ENCODE results near the gene USP2.

GRCh38 chr11:119322921-119323531 is 58.5 kb downstream of the USP2 start:
- TF ChIP-seq, protein P1, sequence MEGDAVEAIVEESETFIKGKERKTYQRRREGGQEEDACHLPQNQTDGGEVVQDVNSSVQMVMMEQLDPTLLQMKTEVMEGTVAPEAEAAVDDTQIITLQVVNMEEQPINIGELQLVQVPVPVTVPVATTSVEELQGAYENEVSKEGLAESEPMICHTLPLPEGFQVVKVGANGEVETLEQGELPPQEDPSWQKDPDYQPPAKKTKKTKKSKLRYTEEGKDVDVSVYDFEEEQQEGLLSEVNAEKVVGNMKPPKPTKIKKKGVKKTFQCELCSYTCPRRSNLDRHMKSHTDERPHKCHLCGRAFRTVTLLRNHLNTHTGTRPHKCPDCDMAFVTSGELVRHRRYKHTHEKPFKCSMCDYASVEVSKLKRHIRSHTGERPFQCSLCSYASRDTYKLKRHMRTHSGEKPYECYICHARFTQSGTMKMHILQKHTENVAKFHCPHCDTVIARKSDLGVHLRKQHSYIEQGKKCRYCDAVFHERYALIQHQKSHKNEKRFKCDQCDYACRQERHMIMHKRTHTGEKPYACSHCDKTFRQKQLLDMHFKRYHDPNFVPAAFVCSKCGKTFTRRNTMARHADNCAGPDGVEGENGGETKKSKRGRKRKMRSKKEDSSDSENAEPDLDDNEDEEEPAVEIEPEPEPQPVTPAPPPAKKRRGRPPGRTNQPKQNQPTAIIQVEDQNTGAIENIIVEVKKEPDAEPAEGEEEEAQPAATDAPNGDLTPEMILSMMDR (IDR thresholded peaks at IDR 0.05), result no peak
- no peak for TF ChIP-seq POLR2A (IDR thresholded peaks at IDR 0.05)
